ENCODE results near the gene LIN7B. TPM values are rescaled to one million over a fixed set of nuclear protein-coding genes. Genes with fewer than 3 reads are reported as not detected.
A peak's percentile ranks its signal among the peaks of the same experiment; 100 is the strongest.

The LIN7B gene
- total and polyA plus RNA-seq, 9 of the 15 experiments (the other 6 are each of a cell fraction or from before 2014, with no cell fraction given) = 0.89 to 15.7 (median 4.0) TPM

DNA sequence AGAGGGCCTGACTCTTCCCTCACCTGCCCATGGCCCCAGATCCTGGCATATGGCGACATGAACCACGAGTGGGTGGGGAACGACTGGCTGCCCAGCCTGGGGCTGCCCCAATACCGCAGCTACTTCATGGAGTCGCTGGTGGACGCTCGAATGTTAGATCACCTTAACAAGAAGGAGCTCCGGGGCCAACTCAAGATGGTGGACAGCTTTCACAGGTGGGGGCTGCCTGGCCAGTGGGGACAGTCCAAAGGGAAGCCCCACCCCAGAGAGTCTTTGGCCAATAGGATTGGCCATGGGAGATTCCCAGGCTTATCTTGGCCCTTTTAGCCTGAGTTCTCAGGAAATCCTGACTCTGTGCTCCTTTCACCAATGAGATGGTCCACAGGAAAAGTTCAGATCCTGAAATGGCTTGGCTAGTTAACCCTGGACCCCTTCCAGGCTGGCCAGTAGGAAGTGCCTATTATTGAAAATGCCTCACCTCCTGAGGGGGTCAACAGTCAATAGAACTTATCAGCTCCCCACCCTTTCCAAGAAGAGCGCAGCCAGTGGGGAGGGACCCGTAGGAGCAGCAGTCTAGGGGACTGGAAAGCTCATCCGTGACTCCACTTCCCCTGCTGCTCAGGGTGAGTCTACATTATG is 34.0 kb downstream of the LIN7B start (continued):
- TF ChIP-seq, protein P1, sequence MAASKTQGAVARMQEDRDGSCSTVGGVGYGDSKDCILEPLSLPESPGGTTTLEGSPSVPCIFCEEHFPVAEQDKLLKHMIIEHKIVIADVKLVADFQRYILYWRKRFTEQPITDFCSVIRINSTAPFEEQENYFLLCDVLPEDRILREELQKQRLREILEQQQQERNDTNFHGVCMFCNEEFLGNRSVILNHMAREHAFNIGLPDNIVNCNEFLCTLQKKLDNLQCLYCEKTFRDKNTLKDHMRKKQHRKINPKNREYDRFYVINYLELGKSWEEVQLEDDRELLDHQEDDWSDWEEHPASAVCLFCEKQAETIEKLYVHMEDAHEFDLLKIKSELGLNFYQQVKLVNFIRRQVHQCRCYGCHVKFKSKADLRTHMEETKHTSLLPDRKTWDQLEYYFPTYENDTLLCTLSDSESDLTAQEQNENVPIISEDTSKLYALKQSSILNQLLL (CRISPR knock-in tag; IDR thresholded peaks at IDR 0.05; ENCODE audit: borderline replicate concordance) = no peak
- 0 out of 4 replicates have a peak, but pooled peaks of 1 of the 2 experiments have one; percentile 3 for TF ChIP-seq RAD21 (CRISPR knock-in tag; conservative IDR thresholded peaks at IDR 0.05 in 1 of 2, IDR thresholded peaks at IDR 0.05 in 1 of 2)
- TF ChIP-seq, protein P2, sequence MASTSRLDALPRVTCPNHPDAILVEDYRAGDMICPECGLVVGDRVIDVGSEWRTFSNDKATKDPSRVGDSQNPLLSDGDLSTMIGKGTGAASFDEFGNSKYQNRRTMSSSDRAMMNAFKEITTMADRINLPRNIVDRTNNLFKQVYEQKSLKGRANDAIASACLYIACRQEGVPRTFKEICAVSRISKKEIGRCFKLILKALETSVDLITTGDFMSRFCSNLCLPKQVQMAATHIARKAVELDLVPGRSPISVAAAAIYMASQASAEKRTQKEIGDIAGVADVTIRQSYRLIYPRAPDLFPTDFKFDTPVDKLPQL (IDR thresholded peaks at IDR 0.05; ENCODE audit: extremely low read depth, insufficient read length) = peak; percentile 34
- TF ChIP-seq EHMT2 (IDR thresholded peaks at IDR 0.05) = 0 out of 2 replicates have a peak, but pooled peaks have one; percentile 43
- peak; percentile 38 to 88 (median 60) for TF ChIP-seq YY1 (IDR thresholded peaks at IDR 0.05; ENCODE audit: borderline replicate concordance in 1 of 3, control insufficient read depth in 1 of 3, extremely low read depth in 1 of 3, insufficient read depth in 3 of 3, insufficient read length in 1 of 3, insufficient replicate concordance in 2 of 3, low read depth in 1 of 3, low read length in 2 of 3)
- peak; percentile 20 for TF ChIP-seq NFYB (IDR thresholded peaks at IDR 0.05; ENCODE audit: extremely low read depth, insufficient read length)
- peak; percentile 14 for TF ChIP-seq KDM5B (IDR thresholded peaks at IDR 0.05; ENCODE audit: insufficient replicate concordance, low read depth, low read length)
- TF ChIP-seq, protein P3, sequence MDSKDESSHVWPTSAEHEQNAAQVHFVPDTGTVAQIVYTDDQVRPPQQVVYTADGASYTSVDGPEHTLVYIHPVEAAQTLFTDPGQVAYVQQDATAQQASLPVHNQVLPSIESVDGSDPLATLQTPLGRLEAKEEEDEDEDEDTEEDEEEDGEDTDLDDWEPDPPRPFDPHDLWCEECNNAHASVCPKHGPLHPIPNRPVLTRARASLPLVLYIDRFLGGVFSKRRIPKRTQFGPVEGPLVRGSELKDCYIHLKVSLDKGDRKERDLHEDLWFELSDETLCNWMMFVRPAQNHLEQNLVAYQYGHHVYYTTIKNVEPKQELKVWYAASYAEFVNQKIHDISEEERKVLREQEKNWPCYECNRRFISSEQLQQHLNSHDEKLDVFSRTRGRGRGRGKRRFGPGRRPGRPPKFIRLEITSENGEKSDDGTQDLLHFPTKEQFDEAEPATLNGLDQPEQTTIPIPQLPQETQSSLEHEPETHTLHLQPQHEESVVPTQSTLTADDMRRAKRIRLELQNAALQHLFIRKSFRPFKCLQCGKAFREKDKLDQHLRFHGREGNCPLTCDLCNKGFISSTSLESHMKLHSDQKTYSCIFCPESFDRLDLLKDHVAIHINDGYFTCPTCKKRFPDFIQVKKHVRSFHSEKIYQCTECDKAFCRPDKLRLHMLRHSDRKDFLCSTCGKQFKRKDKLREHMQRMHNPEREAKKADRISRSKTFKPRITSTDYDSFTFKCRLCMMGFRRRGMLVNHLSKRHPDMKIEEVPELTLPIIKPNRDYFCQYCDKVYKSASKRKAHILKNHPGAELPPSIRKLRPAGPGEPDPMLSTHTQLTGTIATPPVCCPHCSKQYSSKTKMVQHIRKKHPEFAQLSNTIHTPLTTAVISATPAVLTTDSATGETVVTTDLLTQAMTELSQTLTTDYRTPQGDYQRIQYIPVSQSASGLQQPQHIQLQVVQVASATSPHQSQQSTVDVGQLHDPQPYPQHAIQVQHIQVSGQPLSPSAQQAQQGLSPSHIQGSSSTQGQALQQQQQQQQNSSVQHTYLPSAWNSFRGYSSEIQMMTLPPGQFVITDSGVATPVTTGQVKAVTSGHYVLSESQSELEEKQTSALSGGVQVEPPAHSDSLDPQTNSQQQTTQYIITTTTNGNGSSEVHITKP (IDR thresholded peaks at IDR 0.05; ENCODE audit: partially characterized antibody) = peak; percentile 21
- TF ChIP-seq, protein P4, sequence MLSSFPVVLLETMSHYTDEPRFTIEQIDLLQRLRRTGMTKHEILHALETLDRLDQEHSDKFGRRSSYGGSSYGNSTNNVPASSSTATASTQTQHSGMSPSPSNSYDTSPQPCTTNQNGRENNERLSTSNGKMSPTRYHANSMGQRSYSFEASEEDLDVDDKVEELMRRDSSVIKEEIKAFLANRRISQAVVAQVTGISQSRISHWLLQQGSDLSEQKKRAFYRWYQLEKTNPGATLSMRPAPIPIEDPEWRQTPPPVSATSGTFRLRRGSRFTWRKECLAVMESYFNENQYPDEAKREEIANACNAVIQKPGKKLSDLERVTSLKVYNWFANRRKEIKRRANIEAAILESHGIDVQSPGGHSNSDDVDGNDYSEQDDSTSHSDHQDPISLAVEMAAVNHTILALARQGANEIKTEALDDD (IDR thresholded peaks at IDR 0.05) = no peak
